DND-41 (cell line): ENCODE data around the gene HOXC5.

Experiments
- CTCF ChIP-seq: IDR thresholded peaks from 2 replicates; pipeline ENCODE4 v1.5.1; 2012; ENCODE audit warnings: borderline replicate concordance, low read length, moderate library complexity, mild to moderate bottlenecking; ENCODE audit not compliant: poor library complexity, severe bottlenecking; ENCODE audit errors: extremely low read depth
- EZH2 ChIP-seq: IDR thresholded peaks from 3 replicates; pipeline ENCODE4 v1.6.1; 2012; ENCODE audit warnings: borderline replicate concordance, low read depth, mild to moderate bottlenecking, moderate library complexity, low read length, inconsistent platforms; ENCODE audit not compliant: severe bottlenecking

GRCh38 chr12:53996240-53997203 lies 36.3 kb upstream of the HOXC5 start:
- TF ChIP-seq CTCF: no peak
- TF ChIP-seq EZH2: peak; percentile 9
